HG03460 (cell line): Measurements from ENCODE around the gene RFK.

ENCODE experiments used
- ATAC-seq: cut with Tn5 transposase; IDR thresholded peaks from one replicate; pipeline ENCODE4 v1.9.1; 2021; ENCODE audit not compliant: unreplicated experiment

The RFK gene

DNA sequence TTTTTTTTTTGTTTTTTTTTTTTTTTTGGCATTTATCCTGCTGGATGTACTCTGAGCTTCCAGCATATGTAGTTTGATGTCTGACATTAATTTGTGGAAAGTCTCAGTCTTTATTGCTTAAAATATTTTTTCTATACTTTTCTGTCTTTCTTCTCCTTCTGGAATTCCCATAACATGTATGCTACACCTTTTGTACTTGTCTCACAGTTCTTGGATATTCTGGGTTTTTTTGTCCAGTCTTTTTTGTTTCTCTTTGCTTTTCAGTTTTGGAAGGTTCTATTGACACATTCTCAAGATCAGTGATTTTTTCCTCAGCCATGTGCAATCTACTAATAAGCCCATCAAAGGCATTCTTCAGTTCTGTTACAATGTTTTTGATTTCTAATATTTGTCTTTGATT is 19.4 kb upstream of the RFK start:
- no peak for ATAC-seq

DNA sequence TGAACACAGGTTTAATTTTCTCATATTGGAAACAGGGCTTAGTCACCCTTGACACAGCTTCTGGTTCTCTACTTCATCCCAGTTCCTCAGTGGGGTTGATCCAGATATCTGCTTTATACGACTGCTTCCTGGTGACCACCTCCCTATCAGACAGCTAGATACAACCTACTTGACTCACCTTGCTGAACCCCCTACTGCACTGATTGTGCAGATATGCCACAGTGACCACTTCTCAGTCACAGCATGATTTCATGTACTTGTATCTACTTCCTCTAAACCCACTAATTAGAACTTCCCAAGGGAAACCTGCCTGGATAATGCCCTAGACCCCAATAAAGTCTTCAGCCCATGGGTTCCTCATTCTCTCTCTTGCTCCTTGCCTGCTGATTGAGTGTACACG is 18.4 kb upstream of the RFK start:
- ATAC-seq = no peak

DNA sequence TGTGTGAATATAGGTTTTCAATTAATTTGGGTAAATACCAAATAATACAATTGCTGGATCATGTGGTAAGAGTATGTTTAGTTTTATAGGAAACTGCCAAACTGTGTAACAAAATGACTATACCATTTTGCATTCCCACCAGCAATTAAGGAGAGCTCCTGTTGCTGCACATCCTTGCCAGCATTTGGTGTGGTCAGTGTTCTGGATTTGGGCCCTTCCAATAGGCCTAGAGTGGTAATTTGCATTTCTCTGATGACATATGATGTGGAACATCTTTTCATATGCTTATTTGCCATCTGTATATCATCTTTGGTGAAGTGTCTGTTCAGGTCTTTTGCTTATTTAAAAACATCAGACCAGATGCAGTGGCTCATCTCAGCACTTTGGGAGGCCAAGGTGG is 11.6 kb upstream of the RFK start:
- no peak for ATAC-seq

DNA sequence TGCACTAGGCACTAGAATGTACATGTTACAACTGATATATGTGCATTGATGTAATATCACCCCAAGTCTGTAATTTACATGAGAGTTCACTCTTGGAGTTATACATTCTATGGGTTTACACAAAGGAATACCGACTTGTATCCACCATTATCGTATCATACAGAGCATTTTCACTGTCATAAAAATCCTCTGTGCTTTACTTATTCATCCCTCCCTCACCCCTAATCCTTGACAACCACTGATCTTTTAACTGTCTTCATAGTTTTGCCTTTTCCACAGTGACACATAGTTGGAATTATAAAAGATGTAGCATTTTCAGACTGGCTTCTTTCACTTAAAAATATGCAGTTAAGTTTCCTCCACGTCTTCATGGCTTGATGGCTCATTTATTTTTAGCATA is 11.1 kb upstream of the RFK start:
- ATAC-seq = no peak

DNA sequence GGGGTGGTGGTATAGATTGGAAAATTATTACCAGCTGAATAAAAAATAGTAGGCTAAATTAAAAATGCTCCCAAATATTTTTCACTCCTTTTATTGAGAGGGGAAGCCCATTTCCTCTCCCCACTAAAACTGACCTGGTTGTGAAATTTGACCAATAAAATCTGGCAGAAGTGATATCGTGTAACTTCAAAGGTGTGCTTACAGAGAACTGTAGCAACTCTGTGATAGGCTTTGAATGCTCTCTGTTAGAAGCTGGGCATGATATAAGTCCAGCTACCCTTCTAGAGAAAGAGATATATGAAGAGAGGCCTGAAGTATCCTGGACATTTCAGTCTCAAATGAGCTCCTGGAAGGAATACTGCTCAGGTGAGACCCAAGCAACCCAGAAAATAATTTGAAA is 10.2 kb upstream of the RFK start:
- no peak for ATAC-seq

DNA sequence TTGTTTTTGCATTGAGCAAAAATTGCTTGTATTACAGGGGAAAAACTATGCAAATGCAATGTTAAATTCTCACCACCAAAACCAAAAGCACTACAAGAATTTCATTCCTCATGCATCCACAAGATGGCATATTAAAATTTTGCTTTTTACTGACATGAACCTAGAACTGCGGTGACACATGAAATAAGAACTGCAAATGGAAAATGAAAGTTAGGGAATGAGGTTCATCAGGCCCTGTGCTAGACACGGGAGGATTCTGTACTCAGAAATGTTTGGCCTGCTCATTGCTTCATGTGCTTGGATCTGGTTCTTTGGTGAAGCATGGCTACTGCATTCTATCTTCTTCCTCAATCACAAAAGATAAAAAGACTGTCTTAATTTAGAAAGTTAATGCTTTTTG is 9.1 kb upstream of the RFK start:
- ATAC-seq = peak; percentile 89

DNA sequence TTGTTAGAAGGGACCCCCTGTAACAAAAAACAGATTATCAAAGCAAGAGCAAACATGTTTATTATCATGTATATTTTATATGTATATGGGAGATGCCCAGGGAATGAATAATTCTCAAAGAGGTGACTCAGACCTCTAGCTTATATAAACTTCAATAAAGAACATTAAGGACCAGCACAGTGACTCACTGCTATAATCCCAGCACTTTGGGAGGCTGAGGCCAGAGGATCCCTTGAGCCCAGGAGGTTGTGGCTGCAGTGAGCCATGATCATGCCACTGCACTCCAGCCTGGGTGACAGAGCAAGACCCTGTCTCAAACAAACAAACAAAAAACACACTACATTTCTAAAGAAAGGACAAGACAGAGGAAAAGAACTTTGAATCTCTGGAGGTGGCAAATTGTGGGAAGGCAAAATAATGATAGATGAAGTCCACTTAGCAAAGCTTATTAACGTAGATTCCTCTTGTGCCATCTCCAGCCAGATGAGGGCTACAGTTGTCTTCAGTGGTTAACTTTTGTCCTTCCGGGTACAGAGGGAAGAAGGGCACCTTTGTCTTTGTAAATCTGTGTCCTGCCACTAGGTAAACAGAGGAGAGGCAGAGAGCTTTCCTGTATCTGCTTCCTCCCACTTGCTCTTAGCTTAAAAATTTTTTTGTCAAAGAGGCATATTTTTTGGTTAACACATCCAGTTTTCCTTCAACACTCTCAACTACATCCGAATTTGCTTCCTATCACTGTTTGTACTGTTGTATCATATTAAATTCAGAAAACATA is 7.5 kb upstream of the RFK start:
- no peak for ATAC-seq

DNA sequence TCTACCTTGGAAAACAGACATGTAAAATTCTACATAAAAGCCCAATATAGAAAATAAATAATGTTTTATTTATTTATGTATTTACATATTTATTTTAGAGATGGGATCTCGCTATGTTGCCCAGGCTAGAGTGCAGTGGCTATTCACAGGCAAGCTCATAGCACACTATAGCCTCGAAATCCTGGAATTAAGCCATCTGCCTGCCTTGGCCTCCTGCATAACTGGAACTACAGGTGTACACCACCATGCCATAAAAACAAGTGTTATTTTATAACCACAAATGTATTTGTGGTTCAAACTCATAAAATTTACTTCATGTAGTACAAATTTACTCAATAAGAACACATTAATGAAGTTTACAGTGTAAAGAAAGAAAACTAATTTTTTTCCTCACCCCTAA is 7.0 kb upstream of the RFK start:
- ATAC-seq = no peak

DNA sequence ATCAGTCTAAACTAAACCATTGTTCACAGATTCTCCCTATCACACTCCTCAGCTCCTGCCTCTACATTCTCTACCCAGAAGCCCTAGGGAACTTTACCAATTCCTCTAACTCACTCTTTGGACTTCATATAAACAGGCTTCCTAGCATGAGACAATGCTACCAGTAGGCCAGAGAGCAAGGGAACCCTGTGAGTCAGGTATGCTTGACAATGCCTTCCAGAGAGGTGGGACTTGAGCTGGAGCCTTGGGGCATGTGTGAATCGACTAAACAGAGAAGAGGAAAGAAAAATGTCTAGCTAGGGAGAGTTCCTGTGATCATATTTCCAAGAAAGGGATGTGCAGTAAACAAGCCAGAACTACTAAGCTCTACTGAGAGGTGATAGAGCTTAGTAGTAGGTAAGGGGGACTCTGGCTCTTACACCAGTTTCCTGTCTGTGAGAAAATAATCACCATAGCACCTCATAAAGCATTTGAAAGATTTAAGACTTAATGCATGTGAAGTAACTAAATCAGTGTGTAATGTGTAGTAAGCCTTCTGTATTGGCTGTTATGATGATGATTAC is 6.4 kb upstream of the RFK start:
- ATAC-seq = no peak

DNA sequence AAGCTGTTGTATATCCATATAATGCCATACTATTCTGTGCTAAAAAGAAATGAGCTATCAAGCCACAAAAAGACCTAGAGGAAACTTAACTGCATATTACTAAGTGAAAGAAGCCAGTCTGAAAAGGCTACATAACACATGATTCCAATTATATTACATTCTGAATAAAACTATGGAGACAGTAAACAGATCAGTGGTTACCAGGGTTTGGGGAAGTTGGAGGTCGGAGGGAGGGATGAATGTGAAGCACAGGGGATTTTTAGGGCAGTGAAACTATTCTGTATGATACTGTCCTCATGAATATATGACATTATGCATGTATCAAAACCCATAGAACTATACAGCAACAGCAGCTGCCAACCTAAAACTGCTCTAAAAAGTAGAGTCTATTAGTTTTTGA is 5.6 kb upstream of the RFK start:
- ATAC-seq = no peak

DNA sequence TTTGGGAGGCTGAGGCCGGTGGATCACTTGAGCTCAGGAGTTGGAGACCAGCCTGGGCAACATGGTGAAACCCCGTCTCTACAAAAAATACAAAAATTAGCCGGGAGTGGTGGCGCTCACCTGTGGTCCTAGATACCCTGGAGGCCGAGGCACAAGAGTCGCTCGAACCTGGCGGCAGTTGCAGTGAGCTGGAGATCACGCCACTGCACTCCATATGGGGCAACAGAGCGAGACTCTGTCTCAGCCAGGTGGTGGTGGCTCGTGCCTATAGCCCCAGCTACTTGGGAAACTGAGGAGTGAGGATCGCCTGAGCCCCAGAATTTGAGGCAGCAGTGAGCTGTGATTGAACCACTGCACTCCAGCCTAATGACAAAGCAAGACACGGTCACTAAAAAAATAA is 2.4 kb upstream of the RFK start:
- no peak for ATAC-seq

DNA sequence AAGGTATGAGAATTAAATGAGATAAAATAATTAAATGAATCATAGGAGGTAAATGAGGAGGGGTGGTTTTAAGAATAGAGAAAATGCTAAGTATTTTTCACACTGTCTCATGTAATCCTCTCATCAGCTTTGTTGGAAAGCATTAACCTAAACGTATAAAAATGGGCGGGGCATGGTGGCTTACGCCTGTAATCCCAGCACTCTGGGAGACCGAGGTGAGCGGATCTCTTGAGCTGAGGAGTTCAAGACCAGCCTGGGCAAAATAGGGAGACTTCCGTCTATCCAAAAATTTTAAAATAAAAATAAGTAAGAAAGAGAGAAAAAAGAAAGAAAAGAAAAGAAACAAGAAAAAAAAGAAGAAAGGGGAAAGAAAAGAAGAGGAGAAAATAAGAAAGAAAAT is 1.9 kb upstream of the RFK start:
- ATAC-seq = no peak

DNA sequence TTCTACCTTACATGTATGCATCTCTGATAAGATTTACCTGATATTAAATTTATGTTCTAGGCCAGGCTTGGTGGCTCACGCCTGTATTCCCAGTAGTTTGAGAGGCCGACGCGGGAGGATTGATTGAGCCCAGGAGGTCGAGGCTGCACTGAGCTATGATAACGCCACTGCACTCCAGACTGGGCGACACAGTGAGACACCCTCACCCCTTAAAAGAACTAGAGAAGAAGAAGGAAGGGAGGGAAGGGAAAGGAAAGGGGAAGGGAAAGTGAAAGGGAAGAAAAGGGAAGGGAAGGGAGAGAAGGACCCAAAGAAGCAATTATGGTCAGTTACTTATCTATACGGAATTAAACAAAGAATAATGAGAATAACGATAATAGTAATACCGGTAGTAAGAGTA is 1.2 kb upstream of the RFK start:
- no peak for ATAC-seq

DNA sequence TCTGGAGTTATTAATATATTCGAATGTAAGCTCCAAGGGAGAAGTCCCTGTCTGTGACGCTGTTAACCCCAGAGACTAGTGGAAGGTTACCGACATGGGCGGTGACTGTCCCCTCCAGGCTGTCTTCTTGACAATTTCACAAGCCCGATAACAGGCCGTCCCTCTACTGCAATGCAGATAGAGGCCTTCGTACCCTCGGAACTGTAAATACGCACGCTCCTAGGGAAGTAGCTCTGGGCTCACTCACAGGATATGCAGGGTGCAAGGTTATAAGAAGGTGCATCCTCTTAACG is 680 bp upstream of the RFK start:
- ATAC-seq = peak; percentile 47

DNA sequence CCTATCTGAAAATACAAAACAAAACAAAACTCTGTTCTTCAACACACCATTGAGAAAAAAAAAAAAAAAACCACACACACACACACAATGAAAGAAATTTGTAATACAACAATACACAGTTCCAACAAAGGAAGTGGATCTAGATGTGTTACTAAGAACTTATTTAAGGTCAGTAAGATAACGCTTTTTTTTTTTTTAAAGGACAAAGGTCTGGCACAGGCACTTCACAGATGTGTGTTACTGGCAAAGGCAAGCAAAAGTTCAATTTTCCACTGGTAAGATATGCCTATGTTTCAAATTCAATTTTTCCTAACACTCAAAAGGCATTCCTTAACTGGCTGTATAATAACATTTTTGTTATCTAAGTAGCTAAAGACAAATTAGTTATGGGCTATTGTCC is 3.6 kb downstream of the RFK start:
- ATAC-seq = no peak

DNA sequence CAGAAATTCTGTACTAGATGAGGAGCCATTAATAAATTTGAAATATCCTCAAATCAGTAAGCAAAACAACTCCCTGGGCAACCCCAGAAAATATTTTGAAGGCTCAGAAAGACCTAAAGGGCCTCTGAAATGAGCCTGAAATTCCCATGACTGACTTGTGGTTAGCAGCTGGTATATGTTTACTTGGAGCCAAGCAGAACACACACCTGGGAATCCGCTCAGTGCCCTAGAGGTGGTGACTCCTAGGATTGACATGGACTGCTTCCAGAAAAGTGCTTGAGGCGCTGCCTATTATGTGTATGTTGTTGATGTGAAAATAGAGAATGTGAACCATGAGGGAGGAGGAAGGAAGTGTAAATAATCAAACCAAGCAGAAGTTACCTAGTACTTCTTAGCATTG is 14.7 kb downstream of the RFK start:
- no peak for ATAC-seq

DNA sequence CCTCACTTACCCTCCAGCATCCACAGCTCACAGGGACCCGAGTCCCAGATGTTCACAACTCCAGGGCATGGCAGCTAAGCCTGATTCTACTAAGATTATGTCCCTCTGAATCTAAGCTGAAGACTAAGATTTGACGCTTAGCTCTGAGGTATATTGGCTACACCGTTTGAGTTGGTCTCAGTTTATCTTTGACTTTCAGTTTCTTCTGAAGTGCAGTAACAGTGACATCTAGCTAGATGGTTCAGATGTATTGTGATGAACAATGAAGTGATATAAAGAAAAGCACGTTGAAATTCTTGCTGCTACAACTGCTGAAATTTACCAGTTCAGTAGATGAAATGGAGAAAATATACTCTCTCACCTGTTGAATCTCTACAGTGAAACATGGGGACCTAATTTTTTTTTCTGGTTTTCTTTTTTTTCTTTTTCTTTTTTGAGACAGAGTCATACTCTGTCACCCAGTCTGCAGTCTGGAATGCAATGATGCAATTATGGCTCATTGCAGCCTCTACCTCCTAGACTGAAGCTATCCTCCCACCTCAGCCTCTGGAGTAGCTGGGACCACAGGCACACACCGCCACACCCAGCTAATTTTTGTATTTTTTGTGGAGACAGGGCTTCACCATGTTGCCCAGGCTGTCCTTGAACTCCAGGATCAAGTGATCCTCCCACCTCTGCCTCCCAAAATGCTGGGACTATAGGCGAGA is 15.7 kb downstream of the RFK start:
- no peak for ATAC-seq

DNA sequence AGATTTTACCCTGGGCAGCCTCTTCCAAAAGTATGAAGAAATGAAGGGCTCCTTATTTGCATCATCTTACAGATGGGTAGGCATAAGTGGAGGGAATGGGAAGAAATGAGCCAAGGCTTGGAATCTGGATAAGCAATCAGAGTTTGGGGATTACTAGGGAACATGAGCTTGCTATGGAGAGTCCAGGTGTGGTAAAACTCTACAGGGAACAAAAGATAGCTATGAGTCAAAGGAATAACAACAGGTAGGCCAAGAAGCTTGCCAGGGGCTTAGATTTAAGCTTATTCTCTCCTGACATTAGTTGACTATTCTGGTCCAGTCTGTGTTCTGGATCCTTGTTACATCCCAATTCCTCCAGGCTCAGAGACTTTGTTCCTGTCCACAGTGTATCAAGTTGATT is 16.4 kb downstream of the RFK start:
- ATAC-seq = no peak

DNA sequence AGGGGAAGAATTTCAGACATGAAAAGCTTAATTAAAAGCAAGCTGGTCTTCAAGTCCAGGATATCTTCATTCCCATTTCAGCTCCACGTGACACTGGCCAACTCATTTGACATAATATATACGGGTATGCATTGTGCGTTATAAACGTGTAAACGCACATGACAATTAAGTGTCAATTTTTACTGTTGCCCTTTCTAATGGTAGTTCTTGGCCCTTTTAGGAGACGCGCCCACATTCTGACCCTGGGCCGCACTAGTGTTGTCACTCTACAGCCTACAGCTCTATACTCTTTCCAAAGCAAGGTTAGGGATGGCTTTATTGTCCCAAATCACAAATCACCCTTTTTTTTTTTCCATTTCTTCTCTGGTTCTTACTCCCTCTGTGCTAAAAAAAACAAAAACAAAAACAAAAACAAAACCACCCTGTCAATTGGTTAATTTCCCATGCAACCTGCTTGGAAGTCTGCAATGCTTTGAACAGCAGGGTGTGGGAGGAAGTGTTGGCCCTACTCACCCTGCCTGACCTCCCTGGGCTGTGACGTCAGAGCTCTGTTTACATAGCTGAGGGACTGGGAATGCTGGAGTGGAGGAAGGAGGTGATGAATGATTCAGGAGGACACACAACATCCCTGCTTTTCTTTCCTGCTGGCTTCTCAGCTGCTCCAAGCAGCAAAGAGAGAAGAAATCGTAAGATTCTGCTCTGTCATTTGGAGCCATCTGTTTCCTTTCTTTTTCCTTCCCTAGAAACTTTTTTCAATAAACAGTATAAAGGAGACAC is 19.3 kb downstream of the RFK start:
- no peak for ATAC-seq

DNA sequence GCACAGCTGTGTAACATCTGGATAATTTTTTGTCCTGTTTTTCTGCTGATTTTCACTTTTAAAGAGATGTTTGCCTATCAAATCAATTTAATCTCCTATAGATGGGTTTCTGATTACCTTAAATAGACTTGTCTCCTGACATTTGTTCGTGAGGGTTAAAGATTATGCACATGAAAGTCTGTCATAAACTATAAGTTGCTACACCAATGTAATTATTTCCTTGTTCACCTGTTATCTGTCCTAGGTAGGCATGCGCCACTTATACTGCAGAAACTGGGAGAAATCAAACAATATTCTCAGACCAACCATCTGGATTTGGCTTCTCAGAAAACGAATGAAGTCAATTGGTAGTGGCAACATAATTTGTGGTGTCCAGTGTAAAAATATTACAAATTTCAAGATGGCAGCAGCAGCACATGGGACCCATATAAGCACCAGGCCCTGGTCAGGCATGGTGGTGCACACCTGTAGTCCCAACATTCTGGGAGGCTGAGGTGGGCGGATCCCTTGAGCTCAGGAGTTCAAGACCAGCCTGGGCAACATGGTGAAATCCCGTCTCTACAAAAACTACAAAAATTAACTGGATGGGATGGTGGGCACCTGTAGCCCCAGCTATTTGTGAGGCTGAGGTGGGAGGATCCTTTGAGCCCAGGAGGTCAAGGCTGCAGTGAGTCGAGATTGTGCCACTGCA is 20.3 kb downstream of the RFK start:
- no peak for ATAC-seq

DNA sequence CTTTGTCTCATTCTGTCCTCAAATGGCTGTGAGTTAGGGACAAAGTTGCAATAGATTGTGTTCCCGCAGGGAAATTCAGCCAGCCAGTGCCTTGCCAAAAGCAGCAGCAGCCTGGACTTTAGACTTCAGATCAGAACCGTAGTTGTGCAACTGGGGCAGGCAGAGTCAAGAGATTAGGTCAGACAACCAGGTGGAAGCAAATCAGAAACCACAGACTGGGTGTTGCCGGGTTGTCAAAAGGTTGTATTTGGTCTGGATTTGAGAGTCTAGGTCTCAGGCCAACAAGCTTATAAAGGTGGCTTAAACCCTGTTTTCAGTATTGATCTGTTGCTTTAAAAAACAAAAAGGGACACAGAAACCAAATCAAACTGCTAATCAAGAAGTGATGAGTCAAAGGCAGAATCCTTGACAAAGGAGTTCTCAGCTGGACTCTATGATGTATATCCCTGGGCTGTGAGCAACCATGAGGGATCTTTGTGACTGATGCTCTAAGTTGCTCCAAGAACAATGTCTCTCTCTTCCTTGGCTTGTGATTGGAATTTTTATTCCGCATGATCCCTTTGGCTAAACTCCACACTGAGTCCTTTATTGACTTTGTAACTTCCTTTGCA is 20.9 kb downstream of the RFK start:
- ATAC-seq = no peak
